Astrocyte (in vitro differentiated cells and primary cell): Measurements from ENCODE around the gene CREB5. TPM values are rescaled to one million over a fixed set of nuclear protein-coding genes. Genes with fewer than 3 reads are reported as not detected.

ENCODE experiments used
- DNase-seq: peaks from one replicate; pipeline ENCODE4 v3.0.0-alpha.2; 2010; ENCODE audit warnings: low read depth
- FAIRE-seq: peaks from 2 replicates; lab custom pipeline; 2011; peaks lifted over from hg19 to GRCh38; lab: Jason Lieb, UNC
- H2AFZ ChIP-seq: 2 replicates; pipeline ENCODE4 v1.6.0; 2012; ENCODE audit warnings: low read depth, low read length, inconsistent platforms
- H3K27ac ChIP-seq: 2 replicates; pipeline ENCODE4 v1.5.1; 2011; ENCODE audit warnings: low read depth, low read length, inconsistent platforms
- H3K27me3 ChIP-seq: 2 replicates; pipeline ENCODE4 v1.6.0; 2011; ENCODE audit warnings: low read length, inconsistent platforms; ENCODE audit not compliant: insufficient read depth
- H3K36me3 ChIP-seq: 2 replicates; pipeline ENCODE4 v1.5.1; 2011; ENCODE audit warnings: low read length, inconsistent platforms; ENCODE audit not compliant: insufficient read depth
- H3K4me1 ChIP-seq: 2 replicates; pipeline ENCODE4 v1.5.1; 2011; ENCODE audit warnings: low read length, inconsistent platforms; ENCODE audit not compliant: insufficient read depth
- H3K4me2 ChIP-seq: 2 replicates; pipeline ENCODE4 v1.6.0; 2012; ENCODE audit warnings: low read length, inconsistent platforms
- H3K4me3 ChIP-seq: 2 replicates; pipeline ENCODE4 v1.5.1; 2011; ENCODE audit warnings: low read depth, mild to moderate bottlenecking, low read length, inconsistent platforms; ENCODE audit not compliant: insufficient read depth
- H3K79me2 ChIP-seq: 2 replicates; pipeline ENCODE4 v1.6.0; 2012; ENCODE audit warnings: mild to moderate bottlenecking, low read length, inconsistent platforms; ENCODE audit not compliant: insufficient read depth
- H3K9ac ChIP-seq: 2 replicates; pipeline ENCODE4 v1.6.0; 2012; ENCODE audit warnings: mild to moderate bottlenecking, low read length, inconsistent platforms
- H3K9me3 ChIP-seq: 2 replicates; pipeline ENCODE4 v1.5.1; 2012; ENCODE audit warnings: low read depth, mild to moderate bottlenecking, low read length, inconsistent platforms; ENCODE audit not compliant: insufficient read depth
- H4K20me1 ChIP-seq: 2 replicates; pipeline ENCODE4 v1.6.0; 2012; ENCODE audit warnings: low read length, inconsistent platforms; ENCODE audit not compliant: insufficient read depth
- H3K27ac Mint-ChIP-seq: one replicate; pipeline ENCODE4 v1.8.0; 2021; ENCODE audit warnings: mild to moderate bottlenecking, mixed read lengths; ENCODE audit not compliant: unreplicated experiment
- H3K27me3 Mint-ChIP-seq: one replicate; pipeline ENCODE4 v1.8.0; 2021; ENCODE audit warnings: low read depth, mixed read lengths; ENCODE audit not compliant: unreplicated experiment
- H3K36me3 Mint-ChIP-seq: one replicate; pipeline ENCODE4 v1.8.0; 2021; ENCODE audit warnings: low read depth, mixed read lengths; ENCODE audit not compliant: unreplicated experiment
- H3K4me1 Mint-ChIP-seq: one replicate; pipeline ENCODE4 v1.8.0; 2021; ENCODE audit warnings: low read depth, mixed read lengths; ENCODE audit not compliant: unreplicated experiment
- H3K4me3 Mint-ChIP-seq: one replicate; pipeline ENCODE4 v1.8.0; 2021; ENCODE audit warnings: mild to moderate bottlenecking, moderate library complexity, mixed read lengths; ENCODE audit not compliant: unreplicated experiment
- H3K9me3 Mint-ChIP-seq: one replicate; pipeline ENCODE4 v1.8.0; 2021; ENCODE audit warnings: mild to moderate bottlenecking, mixed read lengths; ENCODE audit not compliant: unreplicated experiment
- EZH2 ChIP-seq: IDR thresholded peaks from 2 replicates; pipeline ENCODE4 v1.6.1; 2012; ENCODE audit warnings: mild to moderate bottlenecking, low read length, inconsistent platforms; ENCODE audit not compliant: insufficient read depth
- total RNA-seq: library from RNA; stranded (reverse); gene quantifications from 2 replicates; pipeline ENCODE4 v1.2.1, GENCODE V29; 2021
- TF ChIP-seq, protein P1 (sequence below): IDR thresholded peaks from 2 replicates; pipeline ENCODE4 v1.5.1; 2011; ENCODE audit warnings: low read depth, mild to moderate bottlenecking, inconsistent platforms, low read length, moderate library complexity; ENCODE audit not compliant: insufficient read depth

Gene CREB5
- total RNA-seq, 1 donor from 2014 or later, result 25.4 TPM

DNA sequence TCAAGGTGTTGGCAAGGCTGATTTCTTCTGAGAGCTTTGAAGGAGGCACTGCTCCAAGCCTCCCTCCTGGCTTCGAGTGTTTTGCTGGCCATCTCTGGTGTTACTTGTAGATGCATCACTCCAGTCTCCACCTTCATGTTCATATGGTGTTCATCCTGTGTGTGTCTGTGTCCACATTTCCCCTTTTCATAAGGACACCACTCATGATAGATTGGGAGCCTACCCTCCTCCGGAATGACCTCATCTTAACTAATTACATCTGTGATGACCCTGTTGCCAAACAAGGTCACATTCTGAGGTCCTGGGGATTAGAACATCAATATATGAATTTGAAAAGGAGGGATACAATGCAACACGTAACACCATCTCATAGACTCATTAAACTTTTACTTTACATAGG is 119.0 kb downstream of the CREB5 start:
- H2AFZ ChIP-seq, result no peak overlapping the region
- peaks cover 6% of the 10 kb centered on the region for H3K36me3 Mint-ChIP-seq
- FAIRE-seq, result no peak
- H3K4me1 Mint-ChIP-seq, result peaks cover 11% of the 10 kb centered on the region
- no peak overlapping the region for H3K27ac Mint-ChIP-seq
- no peaks in the 10 kb centered on the region for H3K79me2 ChIP-seq
- H4K20me1 ChIP-seq, result no peaks in the 10 kb centered on the region
- no peaks in the 10 kb centered on the region for H3K27me3 Mint-ChIP-seq
- H3K4me1 ChIP-seq, result peaks cover 18% of the 10 kb centered on the region
- H3K27me3 ChIP-seq, result no peaks in the 10 kb centered on the region
- H3K9me3 Mint-ChIP-seq, result peaks cover 3% of the 10 kb centered on the region
- no peaks in the 10 kb centered on the region for H3K36me3 ChIP-seq
- no peak for TF ChIP-seq EZH2
- TF ChIP-seq, protein P1, sequence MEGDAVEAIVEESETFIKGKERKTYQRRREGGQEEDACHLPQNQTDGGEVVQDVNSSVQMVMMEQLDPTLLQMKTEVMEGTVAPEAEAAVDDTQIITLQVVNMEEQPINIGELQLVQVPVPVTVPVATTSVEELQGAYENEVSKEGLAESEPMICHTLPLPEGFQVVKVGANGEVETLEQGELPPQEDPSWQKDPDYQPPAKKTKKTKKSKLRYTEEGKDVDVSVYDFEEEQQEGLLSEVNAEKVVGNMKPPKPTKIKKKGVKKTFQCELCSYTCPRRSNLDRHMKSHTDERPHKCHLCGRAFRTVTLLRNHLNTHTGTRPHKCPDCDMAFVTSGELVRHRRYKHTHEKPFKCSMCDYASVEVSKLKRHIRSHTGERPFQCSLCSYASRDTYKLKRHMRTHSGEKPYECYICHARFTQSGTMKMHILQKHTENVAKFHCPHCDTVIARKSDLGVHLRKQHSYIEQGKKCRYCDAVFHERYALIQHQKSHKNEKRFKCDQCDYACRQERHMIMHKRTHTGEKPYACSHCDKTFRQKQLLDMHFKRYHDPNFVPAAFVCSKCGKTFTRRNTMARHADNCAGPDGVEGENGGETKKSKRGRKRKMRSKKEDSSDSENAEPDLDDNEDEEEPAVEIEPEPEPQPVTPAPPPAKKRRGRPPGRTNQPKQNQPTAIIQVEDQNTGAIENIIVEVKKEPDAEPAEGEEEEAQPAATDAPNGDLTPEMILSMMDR, result no peak
- no peak overlapping the region for H3K9ac ChIP-seq
- no peak overlapping the region for H3K27ac ChIP-seq
- no peaks in the 10 kb centered on the region for H3K9me3 ChIP-seq
- H3K4me3 ChIP-seq, result no peak overlapping the region
- DNase-seq, result no peak
- H3K4me3 Mint-ChIP-seq, result no peak overlapping the region
- H3K4me2 ChIP-seq, result no peak overlapping the region

DNA sequence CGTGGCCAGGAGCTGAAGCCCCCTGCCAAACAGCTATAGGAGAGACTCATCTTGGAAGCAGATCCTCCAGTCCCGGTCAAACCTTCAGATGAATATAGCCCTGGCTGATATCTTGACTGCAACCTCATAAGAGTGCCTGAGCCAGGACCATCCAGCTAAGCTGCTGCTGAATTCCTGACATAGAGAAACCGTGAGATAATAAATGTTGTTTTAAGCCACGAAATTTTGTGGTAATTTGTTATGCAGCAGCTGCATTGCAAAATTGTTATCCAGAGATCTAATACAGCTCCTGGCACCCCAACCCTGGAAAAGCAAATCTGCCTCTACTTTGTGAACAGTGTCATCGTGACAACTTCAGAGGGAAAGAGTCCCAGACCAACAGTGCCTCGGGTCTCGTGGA is 119.9 kb downstream of the CREB5 start:
- no peak overlapping the region for H2AFZ ChIP-seq
- H3K4me3 ChIP-seq, result no peak overlapping the region
- no peaks in the 10 kb centered on the region for H4K20me1 ChIP-seq
- peaks cover 3% of the 10 kb centered on the region for H3K9me3 Mint-ChIP-seq
- no peaks in the 10 kb centered on the region for H3K27me3 Mint-ChIP-seq
- H3K36me3 ChIP-seq, result no peaks in the 10 kb centered on the region
- no peaks in the 10 kb centered on the region for H3K9me3 ChIP-seq
- TF ChIP-seq, protein P1, result no peak
- no peak for TF ChIP-seq EZH2
- H3K36me3 Mint-ChIP-seq, result peaks cover 6% of the 10 kb centered on the region
- no peak overlapping the region for H3K9ac ChIP-seq
- H3K4me3 Mint-ChIP-seq, result no peak overlapping the region
- peaks cover 11% of the 10 kb centered on the region for H3K4me1 Mint-ChIP-seq
- DNase-seq (no peak), FAIRE-seq (no peak)
- no peaks in the 10 kb centered on the region for H3K27me3 ChIP-seq
- no peaks in the 10 kb centered on the region for H3K79me2 ChIP-seq
- peaks cover 18% of the 10 kb centered on the region for H3K4me1 ChIP-seq
- no peak overlapping the region for H3K27ac ChIP-seq
- H3K27ac Mint-ChIP-seq, result no peak overlapping the region
- no peak overlapping the region for H3K4me2 ChIP-seq

DNA sequence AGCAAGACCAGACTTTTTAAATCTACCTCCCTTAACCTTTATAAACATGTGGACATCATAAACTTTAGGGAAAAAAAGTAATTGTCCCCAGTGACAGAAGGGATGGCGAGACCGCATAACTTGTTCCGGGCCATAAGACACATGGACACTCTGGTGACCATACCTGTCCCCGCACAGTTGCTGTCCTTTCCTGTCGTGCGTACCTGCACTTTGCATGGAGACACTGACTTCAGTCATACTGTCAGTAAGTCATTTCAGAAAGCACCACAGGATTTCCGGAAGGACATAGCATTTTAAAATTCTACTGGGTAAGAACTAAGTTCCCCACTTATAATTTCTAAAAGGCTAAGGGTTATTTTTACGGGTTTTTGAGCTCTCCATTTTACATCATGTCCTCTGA is 120.9 kb downstream of the CREB5 start:
- Histone ChIP-seq H3K27me3 (no peaks in the 10 kb centered on the region), H3K9me3 (no peaks in the 10 kb centered on the region), H4K20me1 (no peaks in the 10 kb centered on the region), H3K4me2 (no peak overlapping the region), H2AFZ (no peak overlapping the region), H3K79me2 (no peaks in the 10 kb centered on the region), H3K9ac (no peak overlapping the region), H3K27ac (no peak overlapping the region), H3K4me1 (peaks cover 18% of the 10 kb centered on the region), H3K4me3 (no peak overlapping the region), H3K36me3 (no peaks in the 10 kb centered on the region)
- DNase-seq (no peak), FAIRE-seq (no peak)
- no peak overlapping the region for H3K4me3 Mint-ChIP-seq
- no peak overlapping the region for H3K27ac Mint-ChIP-seq
- peaks cover 6% of the 10 kb centered on the region for H3K36me3 Mint-ChIP-seq
- peaks cover 11% of the 10 kb centered on the region for H3K4me1 Mint-ChIP-seq
- peaks cover 3% of the 10 kb centered on the region for H3K9me3 Mint-ChIP-seq
- TF ChIP-seq, protein P1, result no peak
- no peak for TF ChIP-seq EZH2
- no peaks in the 10 kb centered on the region for H3K27me3 Mint-ChIP-seq
